GM21528 (cell line): ENCODE results near the gene IFNA2.
"Not testable (repeated sequence)": the region's sequence is repeated elsewhere in the genome, so short reads cannot be mapped to it uniquely, and the experiment has no call there.

Experiments used
- ATAC-seq: cut with Tn5 transposase; IDR thresholded peaks from one replicate; pipeline ENCODE4 v1.9.1; 2021; ENCODE audit warnings: mild to moderate bottlenecking, moderate library complexity; ENCODE audit not compliant: unreplicated experiment, low FRiP score

Gene IFNA2

DNA sequence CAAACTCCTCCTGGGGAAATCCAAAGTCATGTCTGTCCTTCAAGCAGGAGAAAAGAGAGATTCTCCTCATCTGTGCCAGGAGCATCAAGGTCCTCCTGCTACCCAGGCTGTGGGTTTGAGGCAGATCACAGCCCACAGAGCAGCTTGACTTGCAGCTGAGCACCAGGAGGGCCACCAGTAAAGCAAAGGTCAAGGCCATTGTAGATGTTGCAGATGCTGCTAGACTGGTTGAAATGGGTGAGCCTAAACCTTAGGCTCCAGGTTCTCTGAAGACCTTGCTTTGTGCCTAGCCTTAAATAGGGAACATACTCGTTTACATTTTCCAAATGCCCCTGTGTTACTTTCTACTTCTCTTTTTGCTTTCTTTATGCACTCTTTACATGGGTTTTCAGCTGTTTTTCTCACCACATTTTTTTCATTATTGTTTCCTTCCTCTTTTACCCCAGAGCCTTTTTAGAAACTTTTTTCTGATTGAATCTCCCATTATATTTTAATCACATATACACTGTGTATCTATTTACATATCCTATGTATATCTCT lies at the start of gene IFNA2:
Gene IFNA2, minus strand, starts transcription at position 268 of the 540 bp plus-strand sequence. Its CDS starts 69 bp downstream, at position 199.
- ATAC-seq, result no peak

DNA sequence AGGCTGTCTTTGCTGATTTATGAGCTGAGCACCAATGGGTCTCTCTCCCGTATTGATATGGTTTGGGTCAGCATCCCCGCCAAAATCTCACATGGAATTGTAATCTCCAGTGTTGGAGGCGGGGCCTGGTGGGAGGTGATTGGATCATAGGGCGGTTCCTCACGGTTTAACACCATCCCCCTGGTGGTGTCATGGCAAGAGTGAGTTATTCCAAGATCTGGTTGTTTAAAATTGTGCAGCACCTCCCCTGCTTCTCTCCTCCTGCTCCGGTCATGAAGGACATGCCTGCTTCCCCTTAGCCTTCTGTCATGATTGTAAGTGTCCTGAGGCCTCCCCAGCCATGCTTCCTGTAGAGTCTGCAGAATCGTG lies 49.8 kb upstream of the IFNA2 start:
- not testable (repeated sequence) for ATAC-seq

DNA sequence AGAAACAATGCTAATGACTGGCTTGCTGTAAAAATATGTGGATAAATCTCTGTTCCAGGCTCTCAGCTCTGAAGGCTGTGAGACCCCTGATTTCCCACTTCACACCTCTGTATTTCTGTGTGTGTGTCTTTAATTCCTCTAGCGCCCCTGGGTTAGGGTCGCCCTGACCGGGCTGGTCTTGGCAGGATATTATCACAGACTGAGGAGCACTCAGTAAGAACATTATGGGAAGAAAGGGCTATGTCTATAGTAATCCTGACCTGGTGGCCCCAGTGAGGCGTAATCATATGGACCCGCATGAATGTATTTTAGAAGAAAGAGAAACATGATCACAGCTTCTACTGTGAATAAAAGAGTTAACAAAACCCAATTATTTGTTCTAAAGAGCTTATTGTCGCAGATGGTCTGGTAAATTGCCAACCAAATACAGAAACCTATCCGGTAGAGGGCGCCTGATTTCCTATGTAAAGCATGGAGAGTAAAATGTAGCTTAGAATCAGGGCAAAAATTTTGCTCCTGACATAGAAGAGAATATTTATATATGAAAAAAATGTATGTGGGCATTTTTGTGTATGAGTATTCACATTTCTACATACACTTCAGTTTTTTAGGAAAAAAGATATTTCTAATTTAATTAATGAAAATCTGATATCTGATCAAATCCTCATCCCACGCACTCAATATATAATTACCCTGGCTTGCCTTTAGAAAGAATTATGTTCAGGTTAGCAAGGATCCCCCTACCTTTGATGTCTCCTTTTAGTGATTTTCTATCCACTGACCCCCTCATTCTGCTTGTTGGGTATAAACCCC lies 49.2 kb upstream of the IFNA2 start:
- no peak for ATAC-seq

DNA sequence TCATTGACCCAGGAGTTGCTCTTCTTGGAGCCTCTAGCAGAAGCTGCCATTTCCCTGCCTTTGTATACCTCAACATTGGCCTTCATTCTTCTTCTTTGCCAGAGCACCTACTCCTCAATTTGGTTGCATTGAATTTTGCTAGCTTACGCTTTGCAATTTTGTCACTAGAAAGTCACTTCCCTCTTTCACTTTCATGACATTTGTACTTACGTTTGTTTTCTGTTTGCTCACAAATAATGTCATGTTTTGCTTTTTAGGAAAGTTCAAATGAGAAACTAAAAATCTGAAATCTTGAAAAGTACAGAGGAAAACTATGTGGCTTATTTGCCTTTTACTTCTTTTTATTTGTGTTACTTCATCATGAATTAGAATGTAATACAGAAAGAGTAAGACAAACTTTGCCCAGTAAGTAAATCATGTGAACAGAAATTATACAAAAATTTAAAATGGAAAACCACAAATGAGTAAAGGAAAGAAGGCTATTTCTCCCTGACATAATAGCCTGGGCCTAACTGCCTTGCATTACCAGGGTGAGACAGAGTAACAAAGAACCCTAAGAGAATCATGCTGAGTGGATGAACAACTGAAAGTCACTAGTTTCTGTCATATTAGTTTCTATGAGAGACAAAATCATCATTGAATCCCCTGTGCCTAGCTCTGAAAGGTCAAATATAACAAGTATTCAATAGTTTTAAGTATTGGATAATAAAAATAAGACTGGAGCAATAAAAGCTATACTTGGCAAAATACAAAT lies 47.7 kb upstream of the IFNA2 start:
- no peak for ATAC-seq

DNA sequence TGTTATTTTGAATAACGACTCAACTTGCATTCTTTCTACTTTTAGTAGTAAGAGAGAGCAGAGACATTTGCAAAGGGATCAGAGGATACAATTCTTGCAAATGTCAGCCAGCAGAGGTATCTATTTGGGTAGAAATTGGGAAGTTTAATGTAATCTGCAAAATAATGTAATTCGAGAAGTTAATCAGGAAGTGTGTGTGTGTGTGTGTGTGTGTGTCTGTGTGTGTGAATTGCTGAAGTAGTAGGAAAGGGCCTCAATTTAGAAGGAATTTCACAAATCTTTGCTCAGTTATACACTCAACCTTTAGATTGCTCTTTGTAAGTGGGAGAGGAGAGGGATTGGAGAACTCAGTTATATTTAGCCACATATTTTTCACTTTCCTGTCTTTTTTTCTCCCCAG lies 44.0 kb upstream of the IFNA2 start:
- ATAC-seq, result no peak

DNA sequence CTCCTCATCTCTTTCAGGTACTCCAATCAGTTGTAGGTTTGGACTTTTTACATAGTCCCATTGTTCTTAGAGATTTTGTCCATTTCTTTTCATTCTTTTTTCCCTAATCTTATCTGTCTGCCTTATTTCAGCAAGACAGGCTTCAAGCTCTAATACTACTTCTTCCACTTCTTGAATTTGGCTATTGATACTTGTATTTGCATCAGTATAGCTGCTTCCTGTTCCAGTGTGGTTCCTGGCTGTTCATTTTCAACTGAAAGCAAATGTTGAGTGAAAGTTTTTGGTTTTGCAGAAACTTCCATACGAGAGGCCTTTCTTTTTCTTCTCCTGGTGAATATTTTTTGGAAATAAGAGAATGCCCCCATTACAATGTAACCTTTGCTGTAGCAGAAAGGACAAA lies 43.0 kb upstream of the IFNA2 start:
- ATAC-seq, result no peak

DNA sequence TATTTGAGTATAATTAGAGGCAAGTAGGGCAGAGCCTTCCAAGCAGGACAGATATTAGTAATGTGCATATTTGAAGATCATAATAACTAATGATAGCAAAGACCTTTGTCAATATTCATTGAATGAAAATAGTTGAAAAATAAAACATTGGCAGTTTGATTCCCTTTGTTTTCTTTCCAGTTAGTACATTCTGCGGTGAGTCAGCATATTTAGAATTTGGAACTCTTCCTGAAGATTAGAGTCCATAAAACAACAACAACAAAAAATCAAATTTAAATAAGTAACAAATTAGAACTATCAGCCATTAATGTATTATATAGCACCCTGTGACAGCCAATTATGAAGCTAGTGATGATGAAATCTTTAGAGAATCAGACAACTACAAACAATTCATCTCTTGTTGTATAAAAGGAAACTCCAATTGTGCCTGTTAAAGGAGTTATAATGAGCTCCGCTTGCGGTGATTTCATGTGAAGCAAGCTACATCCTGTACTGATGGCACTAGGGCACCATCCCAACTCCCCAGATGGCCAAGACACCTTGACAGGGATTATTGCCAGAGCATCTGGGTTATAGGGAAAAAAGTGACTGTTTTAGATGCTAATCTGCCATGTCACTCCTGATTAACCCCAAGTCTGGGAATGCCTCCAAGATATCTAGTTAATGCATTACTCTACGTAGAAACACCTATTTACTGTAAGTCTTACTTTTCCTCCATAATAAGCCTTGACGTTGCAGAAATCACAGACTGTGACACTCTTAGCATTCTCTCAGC lies 30.5 kb upstream of the IFNA2 start:
- ATAC-seq, result no peak

DNA sequence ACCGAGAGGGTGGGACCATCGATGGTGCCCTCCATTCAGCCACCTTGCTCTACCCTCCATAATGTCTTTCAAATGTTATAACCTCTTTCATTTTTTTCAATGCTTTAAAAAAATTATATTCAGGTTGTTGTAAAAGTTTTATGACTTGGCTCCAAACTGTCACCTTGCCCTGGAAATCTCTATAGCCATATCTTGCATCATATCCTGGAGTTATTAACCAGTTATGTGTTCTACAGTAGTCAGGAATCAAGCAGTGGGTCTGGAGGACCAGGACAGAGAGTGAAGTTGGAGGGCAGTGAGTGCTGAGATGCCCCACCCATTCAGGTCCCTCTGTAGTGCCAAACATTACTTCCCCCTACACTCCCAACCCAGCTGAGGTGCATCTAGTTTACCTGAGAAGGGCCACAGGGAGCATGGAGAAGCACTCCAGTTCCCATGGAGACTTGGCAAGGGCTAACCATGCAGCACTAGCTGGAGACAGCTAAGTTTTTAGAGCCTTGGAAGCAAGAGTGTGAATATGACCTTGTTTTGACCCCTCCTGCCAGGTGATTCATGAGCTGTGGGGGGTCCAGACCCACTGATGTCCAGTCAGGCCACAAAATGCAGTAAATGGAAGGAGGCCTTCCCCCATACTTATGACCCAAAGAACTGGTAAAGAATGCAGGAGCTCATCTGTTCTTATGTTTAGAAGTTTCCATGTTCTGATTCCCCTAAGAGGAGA lies 29.2 kb upstream of the IFNA2 start:
- no peak for ATAC-seq

DNA sequence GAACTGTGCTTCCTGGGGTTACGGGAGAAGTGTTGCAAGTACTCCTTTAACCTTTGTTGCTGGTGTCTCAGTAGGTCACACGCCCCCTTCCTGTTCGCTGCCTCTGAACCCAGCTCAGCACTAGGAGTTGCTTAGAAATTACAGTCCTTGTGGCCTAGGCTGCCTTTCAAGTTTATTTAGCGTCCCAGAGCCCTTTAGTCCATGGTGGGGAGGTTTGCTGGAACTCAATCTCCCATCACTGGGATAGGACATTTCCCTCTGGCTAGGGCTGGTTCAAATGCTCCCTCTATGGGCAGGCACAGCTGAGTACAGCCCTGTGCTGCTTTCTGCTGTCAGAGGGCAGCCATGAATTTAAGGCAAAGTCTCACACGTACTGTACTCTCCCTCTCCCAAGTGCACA lies 28.4 kb upstream of the IFNA2 start:
- ATAC-seq, result no peak

DNA sequence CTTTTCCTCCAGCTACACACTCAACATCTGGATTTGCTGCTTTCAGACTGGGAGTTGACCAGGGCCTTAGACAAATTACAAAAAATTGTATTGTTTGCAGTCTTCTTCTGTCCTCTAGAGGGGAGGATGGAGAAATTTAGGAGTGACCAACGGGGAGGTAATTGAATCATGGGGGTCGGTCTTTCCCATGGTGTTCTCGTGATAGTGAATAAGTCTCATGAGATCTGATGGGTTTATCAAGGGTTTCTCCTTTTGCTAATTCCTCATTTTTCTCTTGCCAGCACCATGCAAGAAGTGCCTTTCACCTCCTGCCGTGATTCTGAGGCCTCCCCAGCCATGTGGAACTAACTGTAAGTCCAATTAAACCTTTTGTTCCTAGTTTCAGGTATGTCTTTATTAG lies 28.0 kb upstream of the IFNA2 start:
- ATAC-seq, result no peak

DNA sequence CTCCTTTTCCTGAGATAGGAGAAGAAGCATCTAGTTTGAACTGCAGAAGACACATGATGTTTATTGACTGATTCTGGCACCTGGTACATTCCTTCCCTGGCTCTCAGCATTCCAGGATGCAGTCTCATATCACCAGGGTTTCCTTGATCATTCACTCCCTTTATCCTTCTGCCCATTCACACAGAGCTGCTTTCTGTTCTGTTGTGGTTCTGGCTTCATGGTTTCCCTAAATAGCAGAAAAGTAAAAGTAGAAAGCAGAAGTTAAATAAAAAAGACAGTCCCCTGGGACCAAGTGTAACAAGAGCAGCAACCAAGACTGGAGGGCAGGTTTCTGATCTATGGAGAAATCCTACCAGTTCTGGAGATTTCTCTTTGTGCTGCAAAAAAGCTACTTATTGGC lies 26.9 kb upstream of the IFNA2 start:
- no peak for ATAC-seq

DNA sequence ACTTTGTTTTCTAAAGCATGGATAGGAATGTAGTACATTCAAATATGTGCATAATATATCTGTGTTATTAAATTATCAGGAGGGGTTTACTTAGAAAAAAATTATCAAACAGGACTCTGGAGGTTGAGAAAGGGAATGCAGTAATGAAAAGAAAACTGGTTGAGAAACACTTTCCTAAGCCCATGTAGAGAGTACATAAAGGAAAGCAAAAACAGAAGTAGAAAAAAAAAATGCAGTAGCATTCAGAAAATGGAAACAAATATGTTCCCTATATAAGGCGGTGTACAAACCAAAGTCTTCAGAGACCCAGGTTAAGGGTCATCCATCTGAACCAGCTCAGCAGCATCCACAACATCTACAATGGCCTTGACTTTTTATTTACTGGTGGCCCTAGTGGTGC lies 23.6 kb upstream of the IFNA2 start, which contains the start of gene IFNA8:
Gene IFNA8, plus strand, starts transcription at position 301 of the 400 bp plus-strand sequence. Its CDS starts 60 bp downstream, at position 361.
- no peak for ATAC-seq

DNA sequence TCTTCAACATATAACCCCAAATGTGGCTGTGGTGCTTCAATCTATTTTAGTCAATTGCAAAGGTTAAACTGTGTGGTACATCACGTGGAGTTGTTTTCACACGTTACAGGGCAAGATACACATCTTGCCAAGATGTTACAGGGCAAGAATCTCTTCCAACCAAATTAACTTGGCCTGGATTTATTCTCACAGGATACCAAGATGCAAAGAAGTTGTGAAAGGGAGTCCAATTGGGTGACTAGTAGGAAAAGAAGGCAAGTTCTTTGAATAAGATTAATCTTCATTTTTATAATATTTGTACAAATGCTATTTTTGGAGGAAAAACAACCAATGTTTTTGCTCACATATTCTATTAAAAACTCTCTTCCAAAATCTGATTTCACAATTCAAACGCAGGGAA lies 18.9 kb upstream of the IFNA2 start:
- ATAC-seq, result no peak

DNA sequence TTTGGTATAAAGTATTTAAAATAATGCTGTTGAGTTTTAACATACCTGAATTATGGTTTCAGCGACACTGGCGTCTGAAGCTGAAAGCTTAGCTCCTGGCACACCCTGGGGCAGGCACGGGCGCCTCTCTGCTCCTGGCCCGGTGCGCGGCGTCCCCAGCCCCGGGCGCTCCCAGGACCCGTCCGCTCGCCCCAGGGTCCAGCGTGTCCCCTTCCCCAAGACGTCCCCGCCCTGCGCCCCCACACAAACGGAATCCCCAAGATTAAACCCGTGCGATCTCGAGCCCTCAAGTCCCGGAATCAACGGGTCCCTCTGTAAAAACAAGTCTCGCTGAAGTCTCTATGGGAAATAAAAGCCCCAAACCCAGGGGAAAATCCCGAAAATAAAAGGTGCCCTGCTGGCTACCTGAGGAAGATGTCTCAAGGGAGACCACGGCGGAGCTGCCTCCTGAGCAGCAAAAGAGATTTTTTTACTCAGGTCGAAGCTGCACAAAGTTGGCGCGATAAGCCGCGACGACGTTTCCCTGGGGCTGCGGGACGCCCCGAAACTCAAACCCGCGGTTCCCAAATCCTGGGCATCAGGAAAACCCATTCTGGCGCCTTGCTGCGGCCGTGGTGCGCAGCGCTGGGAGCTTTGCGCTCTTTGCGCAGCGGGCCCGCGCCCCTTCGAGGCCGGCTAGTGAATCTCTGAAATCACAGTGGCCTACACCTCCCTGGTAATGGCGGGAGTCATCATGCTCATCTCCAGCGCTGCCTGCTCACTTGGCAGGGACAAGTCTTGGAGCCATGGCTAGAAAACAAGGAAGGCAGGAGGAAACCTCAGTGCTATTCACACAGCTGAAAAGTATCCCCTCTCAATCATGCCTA lies 17.4 kb upstream of the IFNA2 start:
- ATAC-seq, result peak; percentile 47

DNA sequence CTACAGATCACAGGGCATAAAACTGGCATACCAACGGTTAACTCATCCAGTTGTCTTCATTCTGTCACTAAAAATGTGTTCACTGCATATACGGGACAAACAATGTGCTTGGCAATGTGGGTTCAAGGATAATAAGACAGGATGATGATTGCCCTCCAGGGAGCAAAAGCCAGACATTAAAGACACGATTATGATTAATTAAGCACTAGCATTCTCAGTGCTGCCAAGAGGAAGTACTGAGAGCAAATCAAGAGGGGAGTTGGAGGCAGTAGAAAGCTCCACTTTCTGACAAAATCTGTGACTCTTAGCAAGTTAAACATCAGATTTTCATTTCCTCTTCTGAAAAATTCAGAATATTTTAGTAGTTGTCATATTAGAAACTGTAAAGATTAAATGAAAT lies 14.8 kb upstream of the IFNA2 start:
- ATAC-seq, result no peak

DNA sequence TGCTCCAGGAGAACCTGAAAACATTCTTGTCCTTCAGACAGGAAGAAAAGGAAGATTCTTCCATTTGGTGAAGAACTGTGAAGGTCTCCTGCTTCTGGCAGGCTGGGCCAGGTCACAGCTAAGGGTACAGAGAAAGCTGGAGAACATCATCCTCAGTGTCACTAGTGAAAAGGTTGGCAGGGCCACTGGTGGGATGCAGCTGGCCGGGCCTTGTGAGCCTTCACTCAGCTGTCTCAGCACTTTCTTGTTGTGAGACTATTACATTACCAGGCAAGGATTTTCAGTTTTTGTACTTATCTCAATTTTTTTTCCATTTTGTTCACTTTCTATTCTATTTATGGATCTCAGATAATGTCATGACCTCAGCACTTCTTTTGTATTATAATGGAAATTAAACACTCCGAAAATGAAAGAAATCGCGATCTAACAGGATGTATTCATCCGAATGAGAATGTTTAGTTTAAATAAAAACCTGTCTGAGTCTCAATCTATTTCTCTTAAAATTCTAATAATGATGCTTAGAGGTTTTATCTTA lies 13.8 kb upstream of the IFNA2 start:
- no peak for ATAC-seq

DNA sequence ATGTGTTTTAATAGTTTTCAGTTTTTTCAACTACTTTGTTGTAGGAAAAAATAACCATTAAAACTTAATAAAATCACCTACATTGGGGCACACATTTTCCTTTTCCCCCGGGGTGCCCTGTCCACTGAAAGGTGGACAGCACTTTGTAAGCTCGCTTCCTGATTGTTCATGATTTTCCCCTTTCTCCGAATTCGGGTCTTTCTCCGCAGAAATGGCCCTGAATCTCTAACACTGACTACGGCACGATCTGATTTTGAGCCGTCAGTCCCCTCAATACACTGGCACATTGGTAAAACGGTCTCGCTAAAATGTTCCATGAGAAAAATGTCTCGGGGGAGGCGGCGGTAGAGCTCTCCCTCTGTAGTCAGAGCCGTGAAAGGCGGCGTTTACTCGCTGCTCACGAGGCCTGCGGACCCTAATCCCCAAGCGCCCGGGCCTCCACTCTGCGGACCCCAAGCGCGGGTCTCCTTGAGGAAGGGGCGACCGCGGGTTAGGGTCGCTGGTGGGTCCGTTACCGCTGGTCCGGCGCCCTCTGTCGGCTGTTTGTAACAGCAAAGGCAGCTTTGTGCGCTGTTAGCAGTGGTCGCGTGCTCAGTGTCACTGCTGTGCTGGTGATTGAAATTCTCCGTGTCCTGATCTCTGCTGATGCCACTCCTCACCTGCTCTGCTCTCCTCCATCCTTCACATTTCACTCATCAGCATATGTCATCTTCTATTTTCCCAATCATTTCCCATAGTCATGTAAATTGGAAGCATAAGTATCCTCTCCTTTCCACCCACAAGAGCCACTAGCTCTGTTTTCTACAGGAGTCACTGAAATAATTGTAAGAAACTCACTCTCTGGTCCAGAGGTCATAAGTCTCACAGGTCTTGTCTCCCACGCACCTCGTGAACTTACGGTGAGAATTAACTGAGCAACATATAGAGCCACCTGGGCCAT lies 10.8 kb upstream of the IFNA2 start:
- ATAC-seq, result peak; percentile 71

DNA sequence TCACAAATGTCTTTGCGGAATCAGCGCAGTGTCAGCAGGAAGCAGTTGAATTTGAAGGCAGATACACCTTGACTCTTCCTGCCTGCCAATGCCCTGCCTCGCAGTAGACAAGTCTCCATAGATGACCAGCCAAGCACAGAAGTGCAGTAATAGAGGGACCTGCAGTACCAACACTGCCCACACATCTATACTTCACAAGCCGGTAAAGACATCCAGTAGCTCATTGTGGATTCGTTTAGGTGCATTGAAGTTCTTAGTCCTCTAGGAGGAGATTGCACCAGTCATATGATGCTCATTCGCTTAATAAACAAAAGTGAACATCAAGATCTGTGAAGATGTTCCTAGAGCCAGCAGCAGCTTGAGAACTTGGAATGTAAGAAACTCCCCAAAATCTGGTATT lies 7.1 kb upstream of the IFNA2 start:
- ATAC-seq, result peak; percentile 86
